Hematopoietic multipotent progenitor cell treated with erythropoietin and hydrocortisone succinate and interleukin-3 and kit ligand, for 8 days (in vitro differentiated cells): Measurements from ENCODE around the gene ACOT12.
"Not testable (repeated sequence)": the region's sequence is repeated elsewhere in the genome, so short reads cannot be mapped to it uniquely, and the experiment has no call there.

Experiments
- DNase-seq: peaks from one replicate; pipeline ENCODE4 v3.0.0-alpha.2; 2015

The ACOT12 gene

GRCh38 chr5:81398741-81399140 is 4.8 kb upstream of the ACOT12 start:
- DNase-seq: no peak

GRCh38 chr5:81397176-81397575 is 3.2 kb upstream of the ACOT12 start:
- peak; percentile 21 for DNase-seq

- no peak for DNase-seq
Measured at GRCh38 chr5:81395262-81395661, 1.3 kb upstream of the ACOT12 start.

- DNase-seq: no peak
Measured at GRCh38 chr5:81393430-81393782, 528 bp downstream of the ACOT12 start.

GRCh38 chr5:81389025-81389424 is 4.9 kb downstream of the ACOT12 start:
- no peak for DNase-seq

- no peak for DNase-seq
Measured at GRCh38 chr5:81388169-81388568, 5.8 kb downstream of the ACOT12 start.

- no peak for DNase-seq
Measured at GRCh38 chr5:81383867-81384266, 10.1 kb downstream of the ACOT12 start.

- DNase-seq: no peak
Measured at GRCh38 chr5:81371354-81371876, 22.5 kb downstream of the ACOT12 start.

GRCh38 chr5:81370912-81371311 is 23.0 kb downstream of the ACOT12 start:
- no peak for DNase-seq

GRCh38 chr5:81365541-81365940 is 28.4 kb downstream of the ACOT12 start:
- DNase-seq: no peak

- DNase-seq: no peak
Measured at GRCh38 chr5:81363093-81363871, 30.7 kb downstream of the ACOT12 start.

- no peak for DNase-seq
Measured at GRCh38 chr5:81361600-81361999, 32.3 kb downstream of the ACOT12 start.

- no peak for DNase-seq
Measured at GRCh38 chr5:81360640-81361039, 33.3 kb downstream of the ACOT12 start.

GRCh38 chr5:81359881-81360280 is 34.1 kb downstream of the ACOT12 start:
- no peak for DNase-seq

- DNase-seq: no peak
Measured at GRCh38 chr5:81359108-81359507, 34.8 kb downstream of the ACOT12 start.

- DNase-seq: no peak
Measured at GRCh38 chr5:81355291-81356251, 38.4 kb downstream of the ACOT12 start.

GRCh38 chr5:81354093-81354492 is 39.8 kb downstream of the ACOT12 start:
- DNase-seq: no peak

GRCh38 chr5:81353189-81353588 is 40.7 kb downstream of the ACOT12 start:
- no peak for DNase-seq

- no peak for DNase-seq
Measured at GRCh38 chr5:81350507-81350906, 43.4 kb downstream of the ACOT12 start.

- DNase-seq: no peak
Measured at GRCh38 chr5:81349161-81349560, 44.8 kb downstream of the ACOT12 start.

GRCh38 chr5:81345411-81346003 is 48.4 kb downstream of the ACOT12 start:
- no peak for DNase-seq

GRCh38 chr5:81344736-81345135 is 49.2 kb downstream of the ACOT12 start:
- DNase-seq: no peak

GRCh38 chr5:81338213-81338612 is 55.7 kb downstream of the ACOT12 start:
- DNase-seq: not testable (repeated sequence)
